Panc1 (cell line): ENCODE results near the gene CAMK1D. TPM values are rescaled to one million over a fixed set of nuclear protein-coding genes. Genes with fewer than 3 reads are reported as not detected.

Experiments used
- ATAC-seq: fragments of 200-7000 bp; cut with Tn5 transposase; 2 replicates; pipeline ENCODE4 v1.9.1; 2020; ENCODE audit warnings: mild to moderate bottlenecking, moderate library complexity
- BruUV-seq: library from RNA; stranded (reverse); fragments of 400-500 nt; replicated peaks from 2 replicates; lab custom pipeline; 2021; lab: Mats Ljungman, UMichigan
- CTCF ChIA-PET: fragments of 300-600 bp; sonication (Branson Sonifier 250); formaldehyde crosslinking; loops from one replicate; lab custom pipeline; 2022; ENCODE audit warnings: antibody characterized with exemption; lab: Charles Lee
- POLR2A ChIA-PET: fragments of 300-600 bp; sonication (Branson Sonifier 250); formaldehyde crosslinking; loops from one replicate; lab custom pipeline; 2022; ENCODE audit warnings: antibody characterized with exemption; lab: Charles Lee
- DNase-seq: peaks from one replicate; pipeline ENCODE4 v3.0.0-alpha.2; 2010; ENCODE audit warnings: low read depth, low spot score
- H3K27ac ChIP-seq: 2 replicates; pipeline ENCODE4 v1.5.1; 2011; ENCODE audit warnings: mild to moderate bottlenecking, low read length, inconsistent platforms
- H3K27me3 ChIP-seq: fragments of 200-500 bp; sonication (Bioruptor generic); 2 replicates; pipeline ENCODE4 v1.6.0; 2014; ENCODE audit warnings: low read length, inconsistent platforms; ENCODE audit not compliant: control insufficient read depth, insufficient read depth
- H3K36me3 ChIP-seq: fragments of 200-500 bp; sonication (Bioruptor generic); 2 replicates; pipeline ENCODE4 v1.5.1; 2014; ENCODE audit warnings: inconsistent platforms, mild to moderate bottlenecking, low read length, moderate library complexity; ENCODE audit not compliant: control insufficient read depth, insufficient read depth
- H3K4me1 ChIP-seq: 2 replicates; pipeline ENCODE4 v1.5.1; 2011; ENCODE audit warnings: inconsistent platforms, mild to moderate bottlenecking, low read length, moderate library complexity; ENCODE audit not compliant: control insufficient read depth, insufficient read depth
- H3K4me3 ChIP-seq, 2 experiments: 2 replicates each; pipeline ENCODE4 v1.5.1; 2011 to 2012; ENCODE audit warnings: low read depth in 2 of 2, low read length in 2 of 2, mild to moderate bottlenecking in 2 of 2, inconsistent platforms in 1 of 2, moderate library complexity in 1 of 2
- H3K9me3 ChIP-seq: fragments of 200-500 bp; sonication (Bioruptor generic); 2 replicates; pipeline ENCODE4 v1.5.1; 2014; ENCODE audit warnings: low read depth, mild to moderate bottlenecking, inconsistent platforms, low read length, moderate library complexity; ENCODE audit not compliant: control insufficient read depth, insufficient read depth
- CTCF ChIP-seq: fragments of 450-650 bp; IDR thresholded peaks from 2 replicates; pipeline ENCODE4 v1.5.1; 2017; ENCODE audit warnings: mild to moderate bottlenecking
- POLR2AphosphoS5 ChIP-seq: IDR thresholded peaks from 2 replicates; pipeline ENCODE4 v1.6.1; 2012; ENCODE audit warnings: mild to moderate bottlenecking, low read depth, low read length, moderate library complexity
- REST ChIP-seq, 2 experiments: IDR thresholded peaks; 2 replicates each; pipeline ENCODE4 v1.6.1; 2011 to 2012; ENCODE audit warnings: low read depth in 2 of 2, control low read depth in 1 of 2, low read length in 1 of 2, mild to moderate bottlenecking in 1 of 2, moderate library complexity in 1 of 2; ENCODE audit not compliant: insufficient read depth in 1 of 2
- SIN3A ChIP-seq: IDR thresholded peaks from 2 replicates; pipeline ENCODE4 v1.6.1; 2012; ENCODE audit warnings: low read depth, mild to moderate bottlenecking, low read length, moderate library complexity, borderline replicate concordance; ENCODE audit not compliant: insufficient read depth
- TCF7L2 ChIP-seq: IDR thresholded peaks from 2 replicates; pipeline ENCODE4 v1.6.1; 2011; ENCODE audit warnings: mild to moderate bottlenecking, low read depth, low read length, inconsistent platforms
- in situ Hi-C: cut with HindIII; loops from 2 replicates; pipeline ENCODE4 v1.10.0; 2016; ENCODE audit warnings: low sequenced_read_pairs, low pct_unique_long_range_greater_than_20kb
- intact Hi-C: fragments of 100-400 bp; cut with micrococcal nuclease; formaldehyde crosslinking; loops from one replicate; pipeline ENCODE4 v1.10.0; 2022; ENCODE audit not compliant: unreplicated experiment
- total RNA-seq: library from RNA; stranded (reverse); gene quantifications from one replicate; pipeline ENCODE4 v1.2.1, GENCODE V29; 2021; ENCODE audit not compliant: unreplicated experiment

The CAMK1D gene
- total RNA-seq, 1 experiment from 2014 or later: 5.7 TPM

GRCh38 chr10:12728494-12728893 lies 379.1 kb downstream of the CAMK1D start:
- H3K27me3 ChIP-seq: no peaks in the 10 kb centered on the region; the same call in 1 of the 2 replicates
- H3K4me1 ChIP-seq: no peaks in the 10 kb centered on the region
- in situ Hi-C loops: no loop called here
- DNase-seq: no peak
- BruUV-seq: no TSS peak
- intact Hi-C loops: no loop called here
- no peaks in the 10 kb centered on the region for H3K36me3 ChIP-seq
- H3K9me3 ChIP-seq: no peaks in the 10 kb centered on the region
- no peak overlapping the region for H3K4me3 ChIP-seq
- POLR2A ChIA-PET: no interaction called here
- H3K27ac ChIP-seq: no peak overlapping the region
- no peak for TF ChIP-seq SIN3A
- TF ChIP-seq REST (IDR thresholded peaks at IDR 0.05; ENCODE audit: insufficient read depth in 1 of 2, low read depth in 2 of 2, low read length in 1 of 2): no peak
- no peak for TF ChIP-seq TCF7L2
- TF ChIP-seq CTCF: no peak
- no peak for TF ChIP-seq POLR2AphosphoS5
- CTCF ChIA-PET: no interaction called here
- ATAC-seq: no peak

GRCh38 chr10:12729885-12730284 lies 380.5 kb downstream of the CAMK1D start:
- H3K9me3 ChIP-seq: no peaks in the 10 kb centered on the region
- no peaks in the 10 kb centered on the region; the same call in 1 of the 2 replicates for H3K27me3 ChIP-seq
- TF ChIP-seq CTCF (peak; percentile 47), POLR2AphosphoS5 (no peak)
- ChIA-PET CTCF (no interaction called here), POLR2A (no interaction called here)
- no peak for ATAC-seq
- H3K36me3 ChIP-seq: no peaks in the 10 kb centered on the region
- no peak overlapping the region for H3K27ac ChIP-seq
- no peak for DNase-seq
- no peaks in the 10 kb centered on the region for H3K4me1 ChIP-seq
- no peak overlapping the region for H3K4me3 ChIP-seq
- intact Hi-C loops: no loop called here
- in situ Hi-C loops: no loop called here
- BruUV-seq: no TSS peak
